Glutamatergic neuron (in vitro differentiated cells): ENCODE data around the gene KATNB1. TPM values are rescaled to one million over a fixed set of nuclear protein-coding genes. Genes with fewer than 3 reads are reported as not detected.

Experiments used
- DNase-seq: peaks from one replicate; pipeline ENCODE4 v3.0.0; 2022
- H3K27ac Mint-ChIP-seq: one replicate; pipeline ENCODE4 v1.8.0; 2020; ENCODE audit warnings: mild to moderate bottlenecking, mixed read lengths, inconsistent platforms; ENCODE audit not compliant: unreplicated experiment
- H3K27me3 Mint-ChIP-seq: one replicate; pipeline ENCODE4 v1.8.0; 2020; ENCODE audit warnings: mild to moderate bottlenecking, moderate library complexity, mixed read lengths, inconsistent platforms; ENCODE audit not compliant: unreplicated experiment
- H3K36me3 Mint-ChIP-seq: one replicate; pipeline ENCODE4 v1.8.0; 2020; ENCODE audit warnings: mild to moderate bottlenecking, mixed read lengths, inconsistent platforms; ENCODE audit not compliant: unreplicated experiment
- H3K4me1 Mint-ChIP-seq: one replicate; pipeline ENCODE4 v1.8.0; 2020; ENCODE audit warnings: mild to moderate bottlenecking, low read depth, mixed read lengths, inconsistent platforms; ENCODE audit not compliant: unreplicated experiment
- H3K4me3 Mint-ChIP-seq: one replicate; pipeline ENCODE4 v1.8.0; 2020; ENCODE audit warnings: mild to moderate bottlenecking, mixed read lengths, inconsistent platforms; ENCODE audit not compliant: unreplicated experiment
- H3K9me3 Mint-ChIP-seq: one replicate; pipeline ENCODE4 v1.8.0; 2020; ENCODE audit warnings: mild to moderate bottlenecking, moderate library complexity, mixed read lengths, inconsistent platforms; ENCODE audit not compliant: unreplicated experiment
- total RNA-seq: library from RNA; stranded (reverse); fragmentation: NEBNext Ultra II Directional; extraction: Animal tissue kit (Norgen Biotek cat#: 25700); gene quantifications from one replicate; pipeline ENCODE4 v1.2.1, GENCODE V29; 2021; ENCODE audit not compliant: unreplicated experiment
- TF ChIP-seq, protein P1 (sequence below): fragments of 200-600 bp; sonication (generic); IDR thresholded peaks from one replicate; pipeline ENCODE4 v1.5.0; 2021; ENCODE audit not compliant: partially characterized antibody, unreplicated experiment

Gene KATNB1
- total RNA-seq, 1 donor from 2014 or later: 74.4 TPM

DNA sequence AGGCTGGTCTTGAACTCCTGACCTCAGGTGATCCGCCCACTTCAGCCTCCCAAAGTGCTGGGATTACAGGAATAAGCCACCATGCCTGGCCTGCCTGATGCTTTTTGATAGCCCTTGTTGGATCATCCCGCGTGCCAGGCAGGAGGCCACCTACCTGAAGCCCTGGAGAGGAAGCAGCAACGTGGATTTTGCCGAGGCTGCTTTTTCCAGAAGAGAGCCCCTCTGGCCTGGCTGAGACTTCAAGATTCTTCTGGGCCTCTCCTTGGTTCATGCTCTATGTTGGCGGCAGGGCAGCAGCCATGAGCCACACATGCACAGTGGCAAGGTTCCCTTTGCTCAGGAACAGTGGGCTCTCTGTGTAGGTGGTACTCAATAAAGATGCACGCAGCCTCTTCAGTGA, 11.5 kb downstream of the KATNB1 start:
- Mint-ChIP-seq H3K27ac (no peak overlapping the region), H3K27me3 (peaks cover 5% of the 10 kb centered on the region), H3K4me1 (peaks cover 29% of the 10 kb centered on the region), H3K4me3 (no peak overlapping the region), H3K36me3 (no peaks in the 10 kb centered on the region), H3K9me3 (peaks cover 8% of the 10 kb centered on the region)
- TF ChIP-seq, protein P1, sequence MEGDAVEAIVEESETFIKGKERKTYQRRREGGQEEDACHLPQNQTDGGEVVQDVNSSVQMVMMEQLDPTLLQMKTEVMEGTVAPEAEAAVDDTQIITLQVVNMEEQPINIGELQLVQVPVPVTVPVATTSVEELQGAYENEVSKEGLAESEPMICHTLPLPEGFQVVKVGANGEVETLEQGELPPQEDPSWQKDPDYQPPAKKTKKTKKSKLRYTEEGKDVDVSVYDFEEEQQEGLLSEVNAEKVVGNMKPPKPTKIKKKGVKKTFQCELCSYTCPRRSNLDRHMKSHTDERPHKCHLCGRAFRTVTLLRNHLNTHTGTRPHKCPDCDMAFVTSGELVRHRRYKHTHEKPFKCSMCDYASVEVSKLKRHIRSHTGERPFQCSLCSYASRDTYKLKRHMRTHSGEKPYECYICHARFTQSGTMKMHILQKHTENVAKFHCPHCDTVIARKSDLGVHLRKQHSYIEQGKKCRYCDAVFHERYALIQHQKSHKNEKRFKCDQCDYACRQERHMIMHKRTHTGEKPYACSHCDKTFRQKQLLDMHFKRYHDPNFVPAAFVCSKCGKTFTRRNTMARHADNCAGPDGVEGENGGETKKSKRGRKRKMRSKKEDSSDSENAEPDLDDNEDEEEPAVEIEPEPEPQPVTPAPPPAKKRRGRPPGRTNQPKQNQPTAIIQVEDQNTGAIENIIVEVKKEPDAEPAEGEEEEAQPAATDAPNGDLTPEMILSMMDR: no peak
- no peak for DNase-seq

GRCh38 chr16:57747496-57747895, 11.9 kb downstream of the KATNB1 start:
- Mint-ChIP-seq H3K27ac (no peak overlapping the region), H3K4me1 (peaks cover 25% of the 10 kb centered on the region), H3K9me3 (peaks cover 8% of the 10 kb centered on the region), H3K36me3 (no peaks in the 10 kb centered on the region), H3K4me3 (no peak overlapping the region), H3K27me3 (peaks cover 5% of the 10 kb centered on the region)
- TF ChIP-seq, protein P1: no peak
- no peak for DNase-seq

GRCh38 chr16:57747996-57748395, 12.4 kb downstream of the KATNB1 start:
- Mint-ChIP-seq H3K9me3 (peaks cover 8% of the 10 kb centered on the region), H3K27me3 (peaks cover 5% of the 10 kb centered on the region), H3K36me3 (no peaks in the 10 kb centered on the region), H3K4me3 (no peak overlapping the region), H3K4me1 (peaks cover 21% of the 10 kb centered on the region), H3K27ac (no peak overlapping the region)
- no peak for DNase-seq
- TF ChIP-seq, protein P1: no peak

DNA sequence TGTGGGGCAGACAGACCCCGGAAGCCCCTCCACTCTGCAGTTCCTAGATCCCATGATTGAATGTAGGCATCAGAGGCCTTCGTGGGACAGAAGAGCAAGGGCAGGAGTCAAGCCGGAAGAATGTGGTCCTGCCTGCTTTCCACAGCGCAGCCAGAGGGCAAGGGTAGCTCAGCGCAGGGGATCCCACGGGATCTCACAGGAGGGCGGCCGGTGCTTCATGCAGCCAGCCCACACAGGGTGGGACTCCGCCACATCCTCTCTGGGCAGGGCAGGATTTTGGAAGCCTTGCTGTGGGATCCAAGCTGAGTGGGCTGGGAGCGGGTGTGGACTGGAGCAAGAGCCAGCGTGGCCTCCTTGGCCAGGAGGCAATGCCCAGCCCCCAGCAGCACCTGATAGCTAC, 13.0 kb downstream of the KATNB1 start:
- DNase-seq: no peak
- no peaks in the 10 kb centered on the region for H3K36me3 Mint-ChIP-seq
- H3K9me3 Mint-ChIP-seq: peaks cover 8% of the 10 kb centered on the region
- no peak overlapping the region for H3K27ac Mint-ChIP-seq
- peaks cover 5% of the 10 kb centered on the region for H3K27me3 Mint-ChIP-seq
- H3K4me3 Mint-ChIP-seq: no peak overlapping the region
- TF ChIP-seq, protein P1: no peak
- peaks cover 17% of the 10 kb centered on the region for H3K4me1 Mint-ChIP-seq

DNA sequence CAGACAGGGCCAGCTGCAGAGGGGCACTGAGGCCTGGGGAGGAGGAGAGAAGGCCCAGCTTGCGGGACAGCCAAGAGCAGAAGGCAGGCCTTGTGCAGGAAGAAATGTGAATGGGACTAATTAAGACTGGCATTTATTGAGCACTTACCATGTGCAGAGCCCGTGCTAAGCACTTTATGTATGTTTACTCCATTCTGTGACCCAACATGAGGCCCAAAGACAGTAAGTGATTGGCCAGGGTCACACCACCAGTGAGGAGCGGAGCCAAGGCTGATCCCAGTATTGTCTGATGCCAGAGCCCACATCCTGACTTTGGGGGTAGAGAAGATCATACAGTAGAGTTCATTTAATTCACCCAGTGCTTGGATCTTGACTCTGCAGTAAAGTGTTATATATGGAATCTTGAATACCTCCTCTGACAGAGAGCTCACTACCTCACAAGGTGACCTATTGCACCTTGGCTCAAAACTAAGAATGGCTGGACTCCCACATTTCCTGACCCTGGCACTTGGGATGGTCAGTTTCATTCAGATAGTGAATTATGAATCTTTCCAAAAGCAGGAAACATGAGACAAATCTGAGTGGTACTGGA, 13.6 kb downstream of the KATNB1 start:
- TF ChIP-seq, protein P1: no peak
- no peak overlapping the region for H3K4me3 Mint-ChIP-seq
- DNase-seq: no peak
- no peaks in the 10 kb centered on the region for H3K36me3 Mint-ChIP-seq
- peak overlapping the region; percentile 17 for H3K27ac Mint-ChIP-seq
- peaks cover 5% of the 10 kb centered on the region for H3K27me3 Mint-ChIP-seq
- H3K4me1 Mint-ChIP-seq: peaks cover 18% of the 10 kb centered on the region
- peaks cover 8% of the 10 kb centered on the region for H3K9me3 Mint-ChIP-seq
